ENCODE measurements around the gene RXFP4.

RXFP4 gene

GRCh38 chr1:155899683-155900082 lies 41.8 kb upstream of the RXFP4 start:
- DNase-seq (ENCODE audit: low read depth), result no peak
- TF ChIP-seq, protein P1, sequence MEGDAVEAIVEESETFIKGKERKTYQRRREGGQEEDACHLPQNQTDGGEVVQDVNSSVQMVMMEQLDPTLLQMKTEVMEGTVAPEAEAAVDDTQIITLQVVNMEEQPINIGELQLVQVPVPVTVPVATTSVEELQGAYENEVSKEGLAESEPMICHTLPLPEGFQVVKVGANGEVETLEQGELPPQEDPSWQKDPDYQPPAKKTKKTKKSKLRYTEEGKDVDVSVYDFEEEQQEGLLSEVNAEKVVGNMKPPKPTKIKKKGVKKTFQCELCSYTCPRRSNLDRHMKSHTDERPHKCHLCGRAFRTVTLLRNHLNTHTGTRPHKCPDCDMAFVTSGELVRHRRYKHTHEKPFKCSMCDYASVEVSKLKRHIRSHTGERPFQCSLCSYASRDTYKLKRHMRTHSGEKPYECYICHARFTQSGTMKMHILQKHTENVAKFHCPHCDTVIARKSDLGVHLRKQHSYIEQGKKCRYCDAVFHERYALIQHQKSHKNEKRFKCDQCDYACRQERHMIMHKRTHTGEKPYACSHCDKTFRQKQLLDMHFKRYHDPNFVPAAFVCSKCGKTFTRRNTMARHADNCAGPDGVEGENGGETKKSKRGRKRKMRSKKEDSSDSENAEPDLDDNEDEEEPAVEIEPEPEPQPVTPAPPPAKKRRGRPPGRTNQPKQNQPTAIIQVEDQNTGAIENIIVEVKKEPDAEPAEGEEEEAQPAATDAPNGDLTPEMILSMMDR (IDR thresholded peaks at IDR 0.05; ENCODE audit: low read depth, low read length), result no peak
- TF ChIP-seq MYC (IDR thresholded peaks at IDR 0.05; ENCODE audit: low read depth, low read length), result no peak
- TF ChIP-seq POLR2A (IDR thresholded peaks at IDR 0.05; ENCODE audit: extremely low read depth, insufficient read length), result no peak
- no peak for TF ChIP-seq MAX (IDR thresholded peaks at IDR 0.05; ENCODE audit: low read depth, low read length)
- no peak overlapping the region for H3K4me3 ChIP-seq (ENCODE audit: low read depth, low read length)

DNA sequence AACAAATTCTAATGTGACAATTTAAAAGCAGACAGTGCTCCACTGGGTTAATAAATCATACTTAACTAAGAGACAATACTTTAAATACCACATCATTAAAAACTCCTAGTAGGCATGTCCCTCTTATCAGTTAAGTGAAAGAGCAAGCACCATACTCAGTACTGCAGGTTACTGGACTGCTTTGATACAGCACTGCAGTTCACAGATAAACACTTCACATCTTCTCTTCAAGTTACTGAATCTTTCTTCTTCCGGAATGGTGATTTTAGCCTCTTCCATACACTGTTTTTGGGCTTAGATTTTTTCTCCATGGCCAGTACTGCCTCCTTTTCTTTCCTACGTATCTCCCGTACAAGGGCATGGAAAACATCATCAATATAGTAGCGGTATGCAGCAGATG lies 41.3 kb upstream of the RXFP4 start:
- H3K4me3 ChIP-seq (ENCODE audit: low read depth, low read length), result no peak overlapping the region
- TF ChIP-seq MAX (IDR thresholded peaks at IDR 0.05; ENCODE audit: low read depth, low read length), result no peak
- TF ChIP-seq, protein P1 (IDR thresholded peaks at IDR 0.05; ENCODE audit: low read depth, low read length), result no peak
- TF ChIP-seq POLR2A (IDR thresholded peaks at IDR 0.05; ENCODE audit: extremely low read depth, insufficient read length), result no peak
- TF ChIP-seq MYC (IDR thresholded peaks at IDR 0.05; ENCODE audit: low read depth, low read length), result no peak
- no peak for DNase-seq (ENCODE audit: low read depth)

GRCh38 chr1:155904261-155904660 lies 37.2 kb upstream of the RXFP4 start:
- TF ChIP-seq MYC (IDR thresholded peaks at IDR 0.05; ENCODE audit: low read depth, low read length) (no peak), POLR2A (IDR thresholded peaks at IDR 0.05; ENCODE audit: extremely low read depth, insufficient read length) (no peak), MAX (IDR thresholded peaks at IDR 0.05; ENCODE audit: low read depth, low read length) (no peak)
- TF ChIP-seq, protein P1 (IDR thresholded peaks at IDR 0.05; ENCODE audit: low read depth, low read length), result no peak
- H3K4me3 ChIP-seq (ENCODE audit: low read depth, low read length), result no peak overlapping the region
- DNase-seq (ENCODE audit: low read depth), result no peak

- DNase-seq (ENCODE audit: low read depth), result peak; percentile 65
- TF ChIP-seq MYC (IDR thresholded peaks at IDR 0.05; ENCODE audit: low read depth, low read length) (no peak), MAX (IDR thresholded peaks at IDR 0.05; ENCODE audit: low read depth, low read length) (no peak), POLR2A (IDR thresholded peaks at IDR 0.05; ENCODE audit: extremely low read depth, insufficient read length) (no peak)
- TF ChIP-seq, protein P1 (IDR thresholded peaks at IDR 0.05; ENCODE audit: low read depth, low read length), result no peak
- H3K4me3 ChIP-seq (ENCODE audit: low read depth, low read length), result no peak overlapping the region
These were observed 31.5 kb upstream of the RXFP4 start for GRCh38 chr1:155909894-155910293.

DNA sequence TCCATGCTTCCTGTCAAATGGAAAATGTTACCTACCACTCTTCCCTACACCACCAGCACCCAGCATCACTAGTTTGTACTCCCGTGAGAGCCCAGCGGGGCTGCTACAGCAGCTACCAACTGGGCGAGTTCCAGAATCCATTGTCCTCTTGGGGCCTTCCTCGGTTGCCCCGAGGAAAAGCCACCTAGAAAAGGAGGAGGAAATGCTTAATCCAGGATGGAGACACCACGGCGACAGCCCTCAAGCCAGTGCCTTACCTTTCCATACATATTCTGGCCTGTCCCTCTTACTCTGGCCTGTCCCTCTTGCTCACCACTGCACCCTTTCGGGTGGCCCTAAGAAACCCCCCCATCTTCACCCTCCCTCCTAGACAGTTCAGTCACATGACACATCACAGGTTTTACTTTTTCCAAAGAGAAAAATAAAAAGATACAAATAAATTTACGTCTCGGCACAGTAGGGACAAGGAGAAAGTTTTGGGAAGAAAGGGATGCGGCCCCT lies 30.8 kb upstream of the RXFP4 start:
- peak; percentile 27 for DNase-seq (ENCODE audit: low read depth)
- peak overlapping the region; percentile 75 for H3K4me3 ChIP-seq (ENCODE audit: low read depth, low read length)
- no peak for TF ChIP-seq MYC (IDR thresholded peaks at IDR 0.05; ENCODE audit: low read depth, low read length)
- no peak for TF ChIP-seq MAX (IDR thresholded peaks at IDR 0.05; ENCODE audit: low read depth, low read length)
- TF ChIP-seq POLR2A (IDR thresholded peaks at IDR 0.05; ENCODE audit: extremely low read depth, insufficient read length), result no peak
- TF ChIP-seq, protein P1 (IDR thresholded peaks at IDR 0.05; ENCODE audit: low read depth, low read length), result no peak
